Measurements from ENCODE around the gene SRRM1.
"Not testable (repeated sequence)": the region's sequence is repeated elsewhere in the genome, so short reads cannot be mapped to it uniquely, and the experiment has no call there.

The SRRM1 gene

GRCh38 chr1:24713176-24713575 is 70.1 kb downstream of the SRRM1 start:
- in situ Hi-C loops (cut with MboI; ENCODE audit: low sequenced_read_pairs), result no loop called here

- in situ Hi-C loops (cut with MboI; ENCODE audit: low sequenced_read_pairs), result no loop called here
Observed at GRCh38 chr1:24713736-24714135, 70.6 kb downstream of the SRRM1 start.

GRCh38 chr1:24714859-24715520 is 71.9 kb downstream of the SRRM1 start:
- in situ Hi-C loops (cut with MboI; ENCODE audit: low sequenced_read_pairs), result no loop called here

- in situ Hi-C loops (cut with MboI; ENCODE audit: low sequenced_read_pairs), result no loop called here
Observed at GRCh38 chr1:24715658-24716057, 72.6 kb downstream of the SRRM1 start.

DNA sequence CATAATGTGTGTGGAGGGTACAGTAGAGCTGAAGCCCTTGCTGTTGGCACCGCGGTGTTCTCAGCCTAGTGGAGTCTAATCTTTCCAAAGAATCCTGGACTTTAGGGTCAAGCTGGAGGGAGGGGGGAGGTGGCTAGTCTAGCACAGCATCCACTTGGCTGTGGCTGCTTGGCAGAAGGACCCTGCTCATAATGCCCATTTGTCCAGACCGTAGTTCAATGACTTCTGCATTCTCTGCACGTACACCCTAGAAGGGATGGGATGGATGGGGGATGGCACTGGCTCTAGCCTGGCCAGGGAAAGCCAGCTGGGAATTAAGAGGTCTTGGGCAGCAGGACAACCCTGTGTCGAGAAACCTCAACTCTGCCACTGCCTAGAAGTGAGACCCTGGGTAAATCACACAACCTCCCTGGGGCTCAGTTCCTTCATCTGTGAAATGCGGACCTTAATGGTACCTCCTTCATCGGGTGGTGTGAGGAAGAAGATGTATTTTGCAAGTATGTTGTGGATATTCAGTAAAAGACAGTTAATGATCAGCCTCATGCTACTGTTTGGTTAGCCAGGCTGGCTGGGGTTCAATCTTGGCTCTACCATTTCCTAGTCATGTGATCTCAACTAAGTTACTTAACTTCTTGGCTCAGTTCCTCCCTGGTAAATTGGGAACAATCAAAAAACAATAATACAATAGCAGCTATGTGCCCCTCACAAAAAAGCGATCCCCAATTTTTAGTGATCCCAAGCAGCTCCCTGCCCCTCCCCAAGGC is 75.0 kb downstream of the SRRM1 start:
- in situ Hi-C loops (cut with MboI; ENCODE audit: low sequenced_read_pairs), result no loop called here

DNA sequence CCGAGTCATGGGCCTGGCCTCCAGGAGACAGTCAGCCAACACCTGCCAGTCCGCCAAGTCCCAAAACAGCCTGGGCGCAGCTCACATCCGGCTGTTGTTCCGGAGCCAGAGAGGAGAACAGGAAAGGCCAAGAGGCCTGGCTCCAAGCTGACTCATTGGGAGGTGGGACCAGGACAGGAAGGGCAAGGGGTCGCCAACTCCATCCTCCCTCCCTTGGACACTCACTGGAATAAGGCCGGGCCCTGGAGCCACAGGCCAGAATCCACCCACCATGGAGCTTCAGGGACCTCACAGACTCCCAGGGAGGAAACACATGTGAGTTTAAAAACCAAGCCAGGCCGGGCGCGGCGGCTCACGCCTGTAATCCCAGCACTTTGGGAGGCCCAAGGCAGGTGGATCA is 77.0 kb downstream of the SRRM1 start:
- in situ Hi-C loops (cut with MboI; ENCODE audit: low sequenced_read_pairs), result no loop called here

DNA sequence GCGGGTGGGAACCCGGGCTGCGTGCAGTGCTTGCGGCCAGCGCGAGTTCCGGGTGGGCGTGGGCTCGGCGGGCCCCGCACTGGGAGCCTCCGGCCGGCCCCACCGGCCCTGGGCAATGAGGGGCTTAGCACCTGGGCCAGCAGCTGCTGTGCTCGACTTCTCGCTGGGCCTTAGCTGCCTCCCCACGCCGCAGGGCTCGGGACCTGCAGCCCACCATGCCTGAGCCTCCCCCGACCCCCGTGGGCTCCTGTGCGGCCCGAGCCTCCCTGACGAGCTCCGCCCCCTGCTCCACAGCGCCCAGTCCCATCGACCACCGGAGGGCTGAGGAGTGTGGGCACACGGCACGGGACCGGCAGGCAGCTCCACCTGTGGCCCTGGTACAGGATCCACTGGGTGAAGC is 78.4 kb downstream of the SRRM1 start:
- in situ Hi-C loops (cut with MboI; ENCODE audit: low sequenced_read_pairs), result no loop called here

DNA sequence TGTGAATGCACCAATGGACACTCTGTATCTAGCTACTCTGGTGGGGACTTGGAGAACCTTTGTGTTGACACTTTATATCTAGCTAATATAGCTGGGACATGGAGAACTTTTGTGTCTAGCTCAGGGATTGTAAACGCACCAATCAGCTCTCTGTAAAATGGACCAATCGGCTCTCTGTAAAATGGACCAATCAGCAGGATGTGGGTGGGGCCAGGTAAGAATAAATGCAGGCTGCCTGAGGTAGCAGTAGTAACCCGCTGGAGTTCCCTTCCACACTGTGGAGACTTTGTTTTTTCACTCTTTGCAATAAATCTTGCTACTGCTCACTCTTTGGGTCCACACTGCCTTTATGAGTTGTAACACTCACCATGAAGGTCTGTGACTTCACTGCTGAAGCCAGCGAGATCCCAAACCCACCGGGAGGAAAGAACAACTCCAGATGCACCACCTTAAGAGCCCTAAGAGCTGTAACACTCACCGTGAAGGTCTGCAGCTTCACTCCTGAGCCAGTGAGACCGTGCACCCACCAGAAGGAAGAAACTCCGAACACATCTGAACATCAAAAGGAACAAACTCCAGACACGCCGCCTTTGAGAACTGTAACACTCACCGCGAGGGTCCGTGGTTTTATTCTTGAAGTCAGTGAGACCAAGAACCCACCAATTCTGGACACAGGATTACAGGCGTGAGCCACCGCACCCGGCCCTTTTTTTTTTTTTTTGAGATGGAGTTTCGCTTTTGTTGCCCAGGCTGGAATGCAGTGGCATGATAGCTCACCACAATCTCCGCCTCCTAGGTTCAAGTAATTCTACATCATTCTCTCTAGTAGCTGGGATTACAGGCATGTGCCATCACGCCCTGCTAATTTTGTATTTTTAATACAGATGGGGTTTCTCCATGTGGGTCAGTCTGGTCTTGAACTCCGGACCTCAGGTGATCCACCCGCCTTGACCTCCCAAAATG is 79.3 kb downstream of the SRRM1 start:
- in situ Hi-C loops (cut with MboI; ENCODE audit: low sequenced_read_pairs), result not testable (repeated sequence)
